HepG2 (cell line): Measurements from ENCODE around the gene DUS3L. TPM values are rescaled to one million over a fixed set of nuclear protein-coding genes. Genes with fewer than 3 reads are reported as not detected.

ENCODE experiments used
- ARID3A ChIP-seq: IDR thresholded peaks from 2 replicates; pipeline ENCODE4 v1.6.1; 2012; ENCODE audit warnings: low read depth, low read length, improper control_type of control experiment
- BORCS8-MEF2B ChIP-seq: sonication (generic); formaldehyde crosslinking; IDR thresholded peaks from 2 replicates; pipeline ENCODE4 v1.8.0; 2022; ENCODE audit warnings: mild to moderate bottlenecking, missing genetic modification reagents
- ETV5 ChIP-seq: IDR thresholded peaks from 2 replicates; pipeline ENCODE4 v1.6.1; 2018; ENCODE audit warnings: missing biosample characterization, missing genetic modification reagents, inconsistent platforms, borderline replicate concordance
- EZH2 ChIP-seq: conservative IDR thresholded peaks from 2 replicates; pipeline ENCODE4 v1.6.1; 2012; ENCODE audit warnings: mild to moderate bottlenecking, low read depth, low read length, moderate library complexity
- GATA4 ChIP-seq: sonication (generic); IDR thresholded peaks from 2 replicates; pipeline ENCODE4 v1.6.1; 2016; ENCODE audit warnings: antibody characterized with exemption, low read depth, borderline replicate concordance
- HOXD1 ChIP-seq: sonication (generic); formaldehyde crosslinking; IDR thresholded peaks from 2 replicates; pipeline ENCODE4 v1.5.0; 2020; ENCODE audit warnings: missing genetic modification reagents
- JUND ChIP-seq: sonication (generic); formaldehyde crosslinking; IDR thresholded peaks from 2 replicates; pipeline ENCODE4 v1.8.0; 2022; ENCODE audit warnings: mild to moderate bottlenecking, missing genetic modification reagents
- KAT8 ChIP-seq: IDR thresholded peaks from 2 replicates; pipeline ENCODE4 v1.6.1; 2016; ENCODE audit warnings: missing genetic modification reagents, missing compliant biosample characterization
- MIER3 ChIP-seq: IDR thresholded peaks from 2 replicates; pipeline ENCODE4 v1.6.1; 2016; ENCODE audit warnings: missing compliant biosample characterization, borderline replicate concordance
- RXRB ChIP-seq: IDR thresholded peaks from 2 replicates; pipeline ENCODE4 v1.6.1; 2016; ENCODE audit warnings: borderline replicate concordance, missing genetic modification reagents, missing compliant biosample characterization
- SAFB2 ChIP-seq: sonication (generic); formaldehyde crosslinking; IDR thresholded peaks from 2 replicates; pipeline ENCODE4 v1.5.1; 2020; ENCODE audit warnings: missing genetic modification reagents, low read depth, mild to moderate bottlenecking, borderline replicate concordance
- SP5 ChIP-seq: IDR thresholded peaks from 2 replicates; pipeline ENCODE4 v1.6.1; 2016; ENCODE audit warnings: low read depth, borderline replicate concordance
- ZBTB3 ChIP-seq: sonication (generic); formaldehyde crosslinking; IDR thresholded peaks from 2 replicates; pipeline ENCODE4 v1.4.0; 2020; ENCODE audit warnings: low read depth, mild to moderate bottlenecking, moderate library complexity, missing genetic modification reagents, borderline replicate concordance
- ZNF205 ChIP-seq: IDR thresholded peaks from 2 replicates; pipeline ENCODE4 v1.6.1; 2018; ENCODE audit warnings: missing biosample characterization, missing genetic modification reagents
- ZNF235 ChIP-seq: sonication (generic); formaldehyde crosslinking; IDR thresholded peaks from 2 replicates; pipeline ENCODE4 v1.8.1; 2023; ENCODE audit warnings: mild to moderate bottlenecking, missing genetic modification reagents, borderline replicate concordance
- ZNF691 ChIP-seq: sonication (generic); formaldehyde crosslinking; IDR thresholded peaks from 2 replicates; pipeline ENCODE4 v1.4.0; 2020; ENCODE audit warnings: missing genetic modification reagents, low read depth, mild to moderate bottlenecking, borderline replicate concordance
- ZNF724P ChIP-seq: sonication (generic); formaldehyde crosslinking; IDR thresholded peaks from 2 replicates; pipeline ENCODE4 v1.8.0; 2022; ENCODE audit warnings: missing genetic modification reagents, borderline replicate concordance
- ZNF737 ChIP-seq: sonication (generic); formaldehyde crosslinking; IDR thresholded peaks from 2 replicates; pipeline ENCODE4 v1.5.0; 2020; ENCODE audit warnings: missing genetic modification reagents, mild to moderate bottlenecking, borderline replicate concordance
- polyA plus RNA-seq, 8 experiments: library from polyadenylated mRNA; depleted of rRNA in 3 of 8; stranded (reverse) in 7 of 8; unstranded in 1 of 8; fragments of >200 nt; fragmentation: Illumina TruSeq in 4 of 8; extraction: Trizol in 4 of 8; gene quantifications; 2 replicates each; pipeline versions ENCODE4 v1.2.1 to v1.2.3, GENCODE V29; 2011 to 2016; ENCODE audit warnings: low read depth in 4 of 8, missing spikeins in 1 of 8, mixed read lengths in 1 of 8; ENCODE audit not compliant: insufficient read depth in 1 of 8
- total RNA-seq, 5 experiments: library from RNA; depleted of rRNA; stranded (reverse); fragments of >200 nt; fragmentation: Illumina TruSeq; extraction: Trizol; gene quantifications; 2 replicates each; pipeline ENCODE4 v1.2.3, GENCODE V29; 2016; ENCODE audit warnings: low read depth in 1 of 5
- TF ChIP-seq, protein P1 (sequence below): sonication (generic); formaldehyde crosslinking; IDR thresholded peaks from 2 replicates; pipeline ENCODE4 v1.4.0; 2020; ENCODE audit warnings: low read depth, mild to moderate bottlenecking, missing genetic modification reagents
- TF ChIP-seq, protein P2 (sequence below): fragments of 450-650 bp; IDR thresholded peaks from 2 replicates; pipeline ENCODE4 v1.6.1; 2016
- TF ChIP-seq, protein P3 (sequence below): sonication (generic); formaldehyde crosslinking; IDR thresholded peaks from 2 replicates; pipeline ENCODE4 v1.5.1; 2020; ENCODE audit warnings: missing genetic modification reagents, mild to moderate bottlenecking, borderline replicate concordance
- TF ChIP-seq, protein P4 (sequence below): sonication (generic); formaldehyde crosslinking; IDR thresholded peaks from 2 replicates; pipeline ENCODE4 v1.8.1; 2023; ENCODE audit warnings: mild to moderate bottlenecking, moderate library complexity, missing genetic modification reagents

The DUS3L gene
- total and polyA plus RNA-seq, 2 of the 13 experiments (the other 11 are each of a cell fraction or from before 2014, with no cell fraction given), result 13.3 to 25.1 TPM

DNA sequence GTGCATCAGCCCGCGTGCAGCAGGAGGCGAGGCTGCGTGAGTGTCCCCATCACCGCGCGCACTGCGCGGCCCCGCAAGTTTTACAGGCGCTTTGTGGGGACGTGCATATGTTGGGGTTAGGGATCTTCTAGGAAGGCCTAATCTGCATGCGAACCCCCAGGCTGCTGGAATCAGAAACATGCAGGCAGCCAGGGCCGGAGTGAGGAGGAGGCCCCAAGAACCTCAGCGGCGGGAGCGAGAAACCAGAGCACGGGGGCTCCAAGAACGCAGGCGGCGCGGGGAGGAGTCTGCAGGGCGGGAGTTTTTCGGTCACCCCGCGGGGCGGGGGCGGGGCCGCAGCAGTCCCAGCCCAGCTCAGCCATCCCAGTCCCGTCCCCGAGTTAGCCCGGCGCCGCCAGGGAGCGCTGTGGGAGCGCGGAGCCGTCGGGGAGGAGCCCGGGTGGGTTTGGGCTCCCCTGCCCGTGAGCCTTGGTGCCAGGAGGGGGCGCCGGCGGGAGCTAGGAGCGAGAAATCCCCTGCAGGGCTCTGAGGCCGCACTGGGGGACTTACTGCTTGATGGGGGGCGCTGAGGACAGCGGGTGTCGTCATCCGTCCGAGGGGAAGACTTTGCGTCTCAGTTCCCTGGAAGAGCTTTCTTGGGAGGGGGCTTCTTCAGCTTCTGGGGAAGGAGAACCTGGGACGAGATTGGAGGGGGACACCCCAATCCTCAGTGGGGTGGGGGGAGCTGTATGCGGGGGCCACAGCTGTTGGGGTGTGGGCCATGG, 13.0 kb upstream of the DUS3L start (continued):
- TF ChIP-seq ZNF691 (CRISPR knock-in tag) (no peak; the same call in 1 of the 2 replicates), JUND (CRISPR knock-in tag) (no peak), HOXD1 (CRISPR knock-in tag) (no peak), KAT8 (CRISPR knock-in tag) (peak; percentile 45; the same call in 1 of the 2 replicates), ARID3A (0 out of 2 replicates have a peak, but pooled peaks have one; percentile 9), ETV5 (no peak; the same call in 1 of the 2 replicates), EZH2 (no peak), ZNF235 (CRISPR knock-in tag) (peak; percentile 47; the same call in 1 of the 2 replicates), SAFB2 (CRISPR knock-in tag) (no peak; the same call in 1 of the 2 replicates), ZBTB3 (CRISPR knock-in tag) (0 out of 2 replicates have a peak, but pooled peaks have one; percentile 44), SP5 (CRISPR knock-in tag) (peak; percentile 42; the same call in 1 of the 2 replicates), MIER3 (CRISPR knock-in tag) (0 out of 2 replicates have a peak, but pooled peaks have one; percentile 28), ZNF724P (CRISPR knock-in tag) (peak; percentile 90), GATA4 (no peak), ZNF205 (CRISPR knock-in tag) (0 out of 2 replicates have a peak, but pooled peaks have one; percentile 20), BORCS8-MEF2B (peak; percentile 80; the same call in 1 of the 2 replicates), ZNF737 (CRISPR knock-in tag) (no peak), RXRB (CRISPR knock-in tag) (peak; percentile 55)
- TF ChIP-seq, protein P1, sequence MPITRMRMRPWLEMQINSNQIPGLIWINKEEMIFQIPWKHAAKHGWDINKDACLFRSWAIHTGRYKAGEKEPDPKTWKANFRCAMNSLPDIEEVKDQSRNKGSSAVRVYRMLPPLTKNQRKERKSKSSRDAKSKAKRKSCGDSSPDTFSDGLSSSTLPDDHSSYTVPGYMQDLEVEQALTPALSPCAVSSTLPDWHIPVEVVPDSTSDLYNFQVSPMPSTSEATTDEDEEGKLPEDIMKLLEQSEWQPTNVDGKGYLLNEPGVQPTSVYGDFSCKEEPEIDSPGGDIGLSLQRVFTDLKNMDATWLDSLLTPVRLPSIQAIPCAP (CRISPR knock-in tag), result no peak
- TF ChIP-seq, protein P2, sequence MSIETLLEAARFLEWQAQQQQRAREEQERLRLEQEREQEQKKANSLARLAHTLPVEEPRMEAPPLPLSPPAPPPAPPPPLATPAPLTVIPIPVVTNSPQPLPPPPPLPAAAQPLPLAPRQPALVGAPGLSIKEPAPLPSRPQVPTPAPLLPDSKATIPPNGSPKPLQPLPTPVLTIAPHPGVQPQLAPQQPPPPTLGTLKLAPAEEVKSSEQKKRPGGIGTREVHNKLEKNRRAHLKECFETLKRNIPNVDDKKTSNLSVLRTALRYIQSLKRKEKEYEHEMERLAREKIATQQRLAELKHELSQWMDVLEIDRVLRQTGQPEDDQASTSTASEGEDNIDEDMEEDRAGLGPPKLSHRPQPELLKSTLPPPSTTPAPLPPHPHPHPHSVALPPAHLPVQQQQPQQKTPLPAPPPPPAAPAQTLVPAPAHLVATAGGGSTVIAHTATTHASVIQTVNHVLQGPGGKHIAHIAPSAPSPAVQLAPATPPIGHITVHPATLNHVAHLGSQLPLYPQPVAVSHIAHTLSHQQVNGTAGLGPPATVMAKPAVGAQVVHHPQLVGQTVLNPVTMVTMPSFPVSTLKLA, result no peak
- TF ChIP-seq, protein P3, sequence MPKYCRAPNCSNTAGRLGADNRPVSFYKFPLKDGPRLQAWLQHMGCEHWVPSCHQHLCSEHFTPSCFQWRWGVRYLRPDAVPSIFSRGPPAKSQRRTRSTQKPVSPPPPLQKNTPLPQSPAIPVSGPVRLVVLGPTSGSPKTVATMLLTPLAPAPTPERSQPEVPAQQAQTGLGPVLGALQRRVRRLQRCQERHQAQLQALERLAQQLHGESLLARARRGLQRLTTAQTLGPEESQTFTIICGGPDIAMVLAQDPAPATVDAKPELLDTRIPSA (CRISPR knock-in tag), result peak; percentile 83; the same call in 1 of the 2 replicates
- TF ChIP-seq, protein P4, sequence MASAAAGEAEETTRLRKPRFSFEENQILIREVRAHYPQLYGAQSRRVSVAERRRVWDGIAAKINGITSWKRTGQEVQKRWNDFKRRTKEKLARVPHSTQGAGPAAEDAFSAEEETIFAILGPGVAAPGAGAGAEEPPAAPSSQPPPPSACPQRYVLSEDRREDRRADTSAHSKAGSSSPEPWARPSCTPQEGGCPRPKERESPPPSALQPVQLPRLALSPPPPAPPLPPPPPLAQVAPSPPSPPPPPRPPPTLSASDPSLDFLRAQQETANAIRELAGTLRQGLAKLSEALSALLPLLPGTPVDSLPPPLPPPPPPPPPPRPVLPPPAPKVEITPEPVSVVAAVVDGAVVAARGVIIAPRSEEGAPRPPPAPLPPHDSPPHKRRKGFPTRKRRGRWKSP (CRISPR knock-in tag), result peak; percentile 89; the same call in 1 of the 2 replicates
